ENCODE data around the gene GPHN.

GRCh38 chr14:67221982-67222328 is 714.0 kb downstream of the GPHN start:
- TF ChIP-seq, protein P1, sequence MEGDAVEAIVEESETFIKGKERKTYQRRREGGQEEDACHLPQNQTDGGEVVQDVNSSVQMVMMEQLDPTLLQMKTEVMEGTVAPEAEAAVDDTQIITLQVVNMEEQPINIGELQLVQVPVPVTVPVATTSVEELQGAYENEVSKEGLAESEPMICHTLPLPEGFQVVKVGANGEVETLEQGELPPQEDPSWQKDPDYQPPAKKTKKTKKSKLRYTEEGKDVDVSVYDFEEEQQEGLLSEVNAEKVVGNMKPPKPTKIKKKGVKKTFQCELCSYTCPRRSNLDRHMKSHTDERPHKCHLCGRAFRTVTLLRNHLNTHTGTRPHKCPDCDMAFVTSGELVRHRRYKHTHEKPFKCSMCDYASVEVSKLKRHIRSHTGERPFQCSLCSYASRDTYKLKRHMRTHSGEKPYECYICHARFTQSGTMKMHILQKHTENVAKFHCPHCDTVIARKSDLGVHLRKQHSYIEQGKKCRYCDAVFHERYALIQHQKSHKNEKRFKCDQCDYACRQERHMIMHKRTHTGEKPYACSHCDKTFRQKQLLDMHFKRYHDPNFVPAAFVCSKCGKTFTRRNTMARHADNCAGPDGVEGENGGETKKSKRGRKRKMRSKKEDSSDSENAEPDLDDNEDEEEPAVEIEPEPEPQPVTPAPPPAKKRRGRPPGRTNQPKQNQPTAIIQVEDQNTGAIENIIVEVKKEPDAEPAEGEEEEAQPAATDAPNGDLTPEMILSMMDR (IDR thresholded peaks at IDR 0.05) = no peak
- TF ChIP-seq POLR2A (IDR thresholded peaks at IDR 0.05) = no peak

Measured in heart left ventricle (tissue), 13 donors.